ENCODE data around the gene KLK3.

DNA sequence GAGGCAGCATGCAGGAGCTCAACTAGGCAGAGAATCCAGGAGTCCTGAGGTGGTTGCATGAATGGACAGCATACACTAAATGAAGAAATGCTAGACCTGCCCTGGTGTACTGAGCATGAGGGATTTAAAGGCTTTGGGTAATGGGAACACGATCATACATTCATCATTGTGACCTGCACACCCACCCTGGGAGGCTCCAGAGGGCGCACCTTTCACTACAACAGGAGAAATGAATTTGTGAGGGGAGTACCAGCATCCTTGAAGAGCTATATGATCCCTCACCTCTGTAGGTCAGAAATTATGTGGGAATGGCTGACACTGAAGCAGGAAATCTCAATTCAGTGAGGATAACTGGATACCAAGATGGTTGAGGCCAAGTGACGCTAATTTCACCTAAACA, 27.5 kb downstream of the KLK3 start:
- TF ChIP-seq CTCF (IDR thresholded peaks at IDR 0.05; ENCODE audit: insufficient read depth, low read length, poor library complexity, severe bottlenecking), result no peak
- TF ChIP-seq EZH2phosphoT487 (conservative IDR thresholded peaks at IDR 0.05; ENCODE audit: low read length), result no peak
